K562 (cell line): ENCODE measurements around the gene SYNPO. TPM values are rescaled to one million over a fixed set of nuclear protein-coding genes. Genes with fewer than 3 reads are reported as not detected.

ENCODE experiments used
- ARID1B ChIP-seq: fragments of 450-650 bp; IDR thresholded peaks from 2 replicates; pipeline ENCODE4 v1.6.1; 2016; ENCODE audit warnings: antibody characterized with exemption, mild to moderate bottlenecking, inconsistent platforms
- ATF7 ChIP-seq: fragments of 450-650 bp; IDR thresholded peaks from 2 replicates; pipeline ENCODE4 v1.7.1; 2014; ENCODE audit warnings: mild to moderate bottlenecking, moderate library complexity
- BCOR ChIP-seq: fragments of 450-650 bp; IDR thresholded peaks from 2 replicates; pipeline ENCODE4 v1.6.1; 2016
- C11orf30 ChIP-seq: fragments of 450-650 bp; IDR thresholded peaks from 2 replicates; pipeline ENCODE4 v1.6.1; 2016; ENCODE audit warnings: low read depth, mild to moderate bottlenecking
- CEBPB ChIP-seq: fragments of 450-650 bp; IDR thresholded peaks from 2 replicates; pipeline ENCODE4 v1.6.1; 2016; ENCODE audit warnings: missing genetic modification characterization, missing compliant biosample characterization
- CEBPG ChIP-seq, 3 experiments: fragments of 200-800 bp in 1 of 3; sonication (Bioruptor generic) in 1 of 3; sonication (generic) in 1 of 3; formaldehyde crosslinking in 1 of 3; IDR thresholded peaks in 2 of 3; conservative IDR thresholded peaks in 1 of 3; 2 replicates each; pipeline versions ENCODE4 v1.6.1 to v1.8.0; 2016 to 2022; ENCODE audit warnings: missing compliant biosample characterization in 2 of 3, missing genetic modification characterization in 2 of 3, mild to moderate bottlenecking in 1 of 3, missing genetic modification reagents in 1 of 3
- EGR1 ChIP-seq: fragments of 450-650 bp; conservative IDR thresholded peaks from 2 replicates; pipeline ENCODE4 v1.6.1; 2017; ENCODE audit warnings: mild to moderate bottlenecking
- HDAC1 ChIP-seq, 2 experiments: fragments of 450-650 bp; IDR thresholded peaks; 2 replicates each; pipeline ENCODE4 v1.6.1; 2016 to 2017; ENCODE audit warnings: inconsistent platforms in 1 of 2, mild to moderate bottlenecking in 1 of 2, moderate library complexity in 1 of 2
- HES1 ChIP-seq: fragments of 450-650 bp; IDR thresholded peaks from 2 replicates; pipeline ENCODE4 v1.6.1; 2016; ENCODE audit warnings: low read depth, mild to moderate bottlenecking, moderate library complexity
- JUND ChIP-seq, 2 experiments: IDR thresholded peaks; 2 replicates in 1 of 2; 3 replicates in 1 of 2; pipeline ENCODE4 v1.6.1; 2011; ENCODE audit warnings: borderline replicate concordance in 2 of 2, low read depth in 2 of 2, low read length in 2 of 2, improper control_type of control experiment in 1 of 2, missing biosample characterization in 1 of 2, missing genetic modification characterization in 1 of 2, missing genetic modification reagents in 1 of 2
- L3MBTL2 ChIP-seq: fragments of 450-650 bp; IDR thresholded peaks from 2 replicates; pipeline ENCODE4 v1.6.1; 2016; ENCODE audit warnings: mild to moderate bottlenecking, moderate library complexity
- LCOR ChIP-seq: sonication (generic); formaldehyde crosslinking; IDR thresholded peaks from 2 replicates; pipeline ENCODE4 v1.8.0; 2022; ENCODE audit warnings: mild to moderate bottlenecking, missing genetic modification reagents
- MAFK ChIP-seq: IDR thresholded peaks from 2 replicates; pipeline ENCODE4 v1.6.1; 2011; ENCODE audit warnings: low read length, improper control_type of control experiment
- MAZ ChIP-seq, 2 experiments: fragments of 450-650 bp in 1 of 2; sonication (generic) in 1 of 2; formaldehyde crosslinking; IDR thresholded peaks in 1 of 2; conservative IDR thresholded peaks in 1 of 2; 2 replicates each; pipeline versions ENCODE4 v1.4.0 to v1.5.0; 2020; ENCODE audit warnings: mild to moderate bottlenecking in 1 of 2, missing genetic modification reagents in 1 of 2
- MTA2 ChIP-seq: fragments of 450-650 bp; IDR thresholded peaks from 2 replicates; pipeline ENCODE4 v1.6.1; 2016; ENCODE audit warnings: low read depth
- NBN ChIP-seq: fragments of 450-650 bp; IDR thresholded peaks from 2 replicates; pipeline ENCODE4 v1.6.1; 2016; ENCODE audit warnings: low read depth, mild to moderate bottlenecking
- NCOA1 ChIP-seq: fragments of 450-650 bp; IDR thresholded peaks from 2 replicates; pipeline ENCODE4 v1.6.1; 2016; ENCODE audit warnings: low read depth
- NFE2 ChIP-seq: IDR thresholded peaks from 2 replicates; pipeline ENCODE4 v1.6.1; 2014; ENCODE audit warnings: antibody characterized with exemption, low read depth
- NFIC ChIP-seq: fragments of 450-650 bp; IDR thresholded peaks from 2 replicates; pipeline ENCODE4 v1.6.1; 2017; ENCODE audit warnings: mild to moderate bottlenecking, inconsistent platforms
- PHB ChIP-seq: fragments of 250-450 bp; sonication (Bioruptor Pico); IDR thresholded peaks from 2 replicates; pipeline ENCODE4 v1.5.0; 2021
- POLR2A ChIP-seq: fragments of 450-650 bp; conservative IDR thresholded peaks from 2 replicates; pipeline ENCODE4 v1.6.1; 2016
- SMARCC2 ChIP-seq: fragments of 450-650 bp; IDR thresholded peaks from 2 replicates; pipeline ENCODE4 v1.6.1; 2017; ENCODE audit warnings: antibody characterized with exemption, moderate library complexity, mild to moderate bottlenecking, low read depth
- SMARCE1 ChIP-seq: fragments of 450-650 bp; IDR thresholded peaks from 2 replicates; pipeline ENCODE4 v1.7.1; 2016; ENCODE audit warnings: mild to moderate bottlenecking
- SOX6 ChIP-seq: fragments of 450-650 bp; IDR thresholded peaks from 2 replicates; pipeline ENCODE4 v1.6.1; 2014; ENCODE audit warnings: mild to moderate bottlenecking
- TAF15 ChIP-seq: fragments of 200-400 bp; formaldehyde crosslinking; IDR thresholded peaks from 2 replicates; pipeline ENCODE4 v1.6.1; 2017; ENCODE audit warnings: mild to moderate bottlenecking, low read depth, low read length, moderate library complexity
- TBL1XR1 ChIP-seq, 2 experiments: IDR thresholded peaks; 2 replicates each; pipeline ENCODE4 v1.6.1; 2012; ENCODE audit warnings: improper control_type of control experiment in 2 of 2, low read length in 2 of 2, mild to moderate bottlenecking in 1 of 2
- TCF3 ChIP-seq: sonication (generic); formaldehyde crosslinking; IDR thresholded peaks from 2 replicates; pipeline ENCODE4 v1.4.0; 2020; ENCODE audit warnings: mild to moderate bottlenecking, missing genetic modification reagents
- YY1 ChIP-seq, 3 experiments: IDR thresholded peaks; 2 replicates each; pipeline ENCODE4 v1.6.1; 2011; ENCODE audit warnings: low read length in 2 of 3, mild to moderate bottlenecking in 2 of 3, moderate library complexity in 2 of 3, borderline replicate concordance in 1 of 3, control low read depth in 1 of 3, low read depth in 1 of 3; ENCODE audit not compliant: insufficient read depth in 3 of 3, insufficient replicate concordance in 2 of 3, control insufficient read depth in 1 of 3, insufficient read length in 1 of 3; ENCODE audit errors: extremely low read depth in 1 of 3
- ZC3H8 ChIP-seq: fragments of 450-650 bp; IDR thresholded peaks from 2 replicates; pipeline ENCODE4 v1.6.1; 2017
- ZNF133 ChIP-seq: fragments of 250-450 bp; sonication (Bioruptor Pico); IDR thresholded peaks from 2 replicates; pipeline ENCODE4 v1.4.0; 2020; ENCODE audit warnings: mild to moderate bottlenecking
- ZNF324 ChIP-seq: fragments of 250-450 bp; sonication (Bioruptor Pico); IDR thresholded peaks from 2 replicates; pipeline ENCODE4 v1.4.0; 2020; ENCODE audit warnings: mild to moderate bottlenecking
- polyA plus RNA-seq, 8 experiments: library from polyadenylated mRNA; depleted of rRNA in 4 of 8; stranded (reverse) in 5 of 8; unstranded in 3 of 8; fragments of >200 nt; fragmentation: Nextera tagmentation in 2 of 8; fragmentation: Illumina TruSeq in 1 of 8; extraction: Ambion mirVana in 2 of 8; extraction: Trizol in 1 of 8; gene quantifications; 2 replicates each; pipeline versions ENCODE4 v1.2.1 to v1.2.3, GENCODE V29; 2011 to 2014; ENCODE audit warnings: inconsistent platforms in 1 of 8, missing spikeins in 1 of 8
- total RNA-seq, 7 experiments: library from RNA; depleted of rRNA in 6 of 7; stranded (reverse); fragments of >200 nt in 6 of 7; fragmentation: Illumina TruSeq in 2 of 7; extraction: Trizol in 2 of 7; gene quantifications; 2 replicates each; pipeline versions ENCODE4 v1.2.1 to v1.2.3, GENCODE V29; 2011 to 2021; ENCODE audit warnings: low replicate concordance in 1 of 7

Gene SYNPO
- total and polyA plus RNA-seq, 9 of the 15 experiments (the other 6 are each of a cell fraction or from before 2014, with no cell fraction given) = 0.01 to 0.31 (median 0.03) TPM; not detected in 4

GRCh38 chr5:150640311-150641005 is at the start of gene SYNPO (continued):
- TF ChIP-seq EGR1 (peak; percentile 97), ZNF324 (CRISPR knock-in tag) (no peak), TCF3 (CRISPR knock-in tag) (peak; percentile 59), MTA2 (peak; percentile 16; the same call in 1 of the 2 replicates), ZC3H8 (no peak), HDAC1 (IDR thresholded peaks at IDR 0.05) (peak in 1 of 2 experiments; percentile 82; a peak in 2 of 4 replicates), MAFK (peak; percentile 26; the same call in 1 of the 2 replicates), LCOR (CRISPR knock-in tag) (0 out of 2 replicates have a peak, but pooled peaks have one; percentile 39), ZNF133 (CRISPR knock-in tag) (no peak), TBL1XR1 (IDR thresholded peaks at IDR 0.05; ENCODE audit: low read length in 2 of 2) (peak in 1 of 2 experiments; percentile 60; a peak in 2 of 4 replicates), BCOR (peak; percentile 59; the same call in 1 of the 2 replicates), L3MBTL2 (0 out of 2 replicates have a peak, but pooled peaks have one; percentile 15), NBN (0 out of 2 replicates have a peak, but pooled peaks have one; percentile 29), SMARCE1 (peak; percentile 90), CEBPB (tag) (peak; percentile 94), POLR2A (no peak), ATF7 (0 out of 2 replicates have a peak, but pooled peaks have one; percentile 21), HES1 (peak; percentile 62; the same call in 1 of the 2 replicates), PHB (CRISPR knock-in tag) (no peak), JUND (IDR thresholded peaks at IDR 0.05; ENCODE audit: borderline replicate concordance, low read depth, low read length) (peak; percentile 96), JUND (tag; IDR thresholded peaks at IDR 0.05; ENCODE audit: borderline replicate concordance, low read depth, low read length) (peak; percentile 89; the same call in 2 of the 3 replicates), MAZ (CRISPR knock-in tag; conservative IDR thresholded peaks at IDR 0.05 in 1 of 2, IDR thresholded peaks at IDR 0.05 in 1 of 2) (0 out of 4 replicates have a peak, but pooled peaks of 1 of the 2 experiments have one; percentile 33), SMARCC2 (peak; percentile 62; the same call in 1 of the 2 replicates), C11orf30 (peak; percentile 58), YY1 (IDR thresholded peaks at IDR 0.05; ENCODE audit: borderline replicate concordance in 1 of 3, control insufficient read depth in 1 of 3, extremely low read depth in 1 of 3, insufficient read depth in 3 of 3, insufficient read length in 1 of 3, insufficient replicate concordance in 2 of 3, low read depth in 1 of 3, low read length in 2 of 3) (peak in 2 of 3 experiments; percentile 16 to 67), SOX6 (0 out of 2 replicates have a peak, but pooled peaks have one; percentile 21), NFE2 (peak; percentile 79), NFIC (peak; percentile 17; the same call in 1 of the 2 replicates), ARID1B (peak; percentile 89), NCOA1 (peak; percentile 30; the same call in 1 of the 2 replicates), CEBPG (CRISPR knock-in tag; IDR thresholded peaks at IDR 0.05) (peak; percentile 52; the same call in 1 of the 2 replicates), CEBPG (tag; conservative IDR thresholded peaks at IDR 0.05 in 1 of 2, IDR thresholded peaks at IDR 0.05 in 1 of 2) (peak; percentile 63 to 80; a peak in 2 of 4 replicates), TAF15 (no peak)
